ENCODE measurements around the gene DSCAML1. TPM values are rescaled to one million over a fixed set of nuclear protein-coding genes. Genes with fewer than 3 reads are reported as not detected.

DSCAML1 gene
- total and polyA plus RNA-seq, 8 donors, result 0.08 to 2.9 (median 0.45) TPM

- H3K4me1 ChIP-seq, result no peaks in the 10 kb centered on the region
- no peak overlapping the region for H3K27ac ChIP-seq
- no peak for DNase-seq
- intact Hi-C loops (cut with DNase I; ENCODE audit: low total_unique reads), result no loop called here
- H3K27me3 ChIP-seq, result no peaks in the 10 kb centered on the region
- H3K36me3 ChIP-seq, result peaks cover 0 to 12% (median 0%) of the 10 kb centered on the region in 4 donors
- 50 to 80% (median 56%) methylated on average over 2 of the region's 2 CpGs for WGBS, 5 donors
- no peak overlapping the region for H3K4me3 ChIP-seq
- H3K9me3 ChIP-seq, result no peaks in the 10 kb centered on the region
- TF ChIP-seq CTCF (IDR thresholded peaks at IDR 0.05), result no peak
- no peak for TF ChIP-seq POLR2AphosphoS5 (IDR thresholded peaks at IDR 0.05)
- no peak for TF ChIP-seq POLR2A (IDR thresholded peaks at IDR 0.05)
- TF ChIP-seq EP300 (IDR thresholded peaks at IDR 0.05), result no peak
Measured at GRCh38 chr11:117752071-117752470, 44.9 kb downstream of the DSCAML1 start.

GRCh38 chr11:117750916-117751662 is 45.9 kb downstream of the DSCAML1 start:
- intact Hi-C loops (cut with DNase I; ENCODE audit: low total_unique reads), result no loop called here
- Histone ChIP-seq H3K36me3 (peaks cover 0 to 12% (median 0%) of the 10 kb centered on the region in 4 donors), H3K4me1 (no peaks in the 10 kb centered on the region), H3K27me3 (no peaks in the 10 kb centered on the region), H3K9me3 (no peaks in the 10 kb centered on the region), H3K4me3 (no peak overlapping the region), H3K27ac (no peak overlapping the region)
- 74 to 84% (median 81%) methylated on average over 14 of the region's 14 CpGs for WGBS, 5 donors
- no peak for TF ChIP-seq EP300 (IDR thresholded peaks at IDR 0.05)
- TF ChIP-seq POLR2A (IDR thresholded peaks at IDR 0.05), result no peak
- TF ChIP-seq CTCF (IDR thresholded peaks at IDR 0.05), result no peak
- TF ChIP-seq POLR2AphosphoS5 (IDR thresholded peaks at IDR 0.05), result no peak
- no peak for DNase-seq

- Histone ChIP-seq H3K27ac (no peak overlapping the region), H3K27me3 (no peaks in the 10 kb centered on the region), H3K4me3 (no peak overlapping the region), H3K36me3 (peaks cover 0 to 12% (median 0%) of the 10 kb centered on the region in 4 donors), H3K9me3 (no peaks in the 10 kb centered on the region), H3K4me1 (no peaks in the 10 kb centered on the region)
- no peak for TF ChIP-seq POLR2A (IDR thresholded peaks at IDR 0.05)
- no peak for TF ChIP-seq CTCF (IDR thresholded peaks at IDR 0.05)
- no peak for TF ChIP-seq EP300 (IDR thresholded peaks at IDR 0.05)
- TF ChIP-seq POLR2AphosphoS5 (IDR thresholded peaks at IDR 0.05), result no peak
- intact Hi-C loops (cut with DNase I; ENCODE audit: low total_unique reads), result no loop called here
- DNase-seq, result no peak
- 43 to 83% (median 64%) methylated on average over 5 of the region's 5 CpGs for WGBS, 5 donors
Measured at GRCh38 chr11:117750357-117750756, 46.7 kb downstream of the DSCAML1 start.

GRCh38 chr11:117749541-117749910 is 47.5 kb downstream of the DSCAML1 start:
- Histone ChIP-seq H3K4me3 (no peak overlapping the region), H3K9me3 (no peaks in the 10 kb centered on the region), H3K27ac (no peak overlapping the region), H3K27me3 (peaks cover 0 to 2% (median 0%) of the 10 kb centered on the region in 3 donors), H3K36me3 (peaks cover 0 to 12% (median 0%) of the 10 kb centered on the region in 4 donors), H3K4me1 (no peaks in the 10 kb centered on the region)
- TF ChIP-seq EP300 (IDR thresholded peaks at IDR 0.05) (no peak), POLR2AphosphoS5 (IDR thresholded peaks at IDR 0.05) (no peak), CTCF (IDR thresholded peaks at IDR 0.05) (no peak), POLR2A (IDR thresholded peaks at IDR 0.05) (no peak)
- intact Hi-C loops (cut with DNase I; ENCODE audit: low total_unique reads), result no loop called here
- WGBS, 5 donors, result 84 to 90% (median 88%) methylated on average over 7 to 8 of the region's 8 CpGs
- no peak for DNase-seq
